GM23338 (cell line): ENCODE data around the gene ZNF681.
A peak's percentile ranks its signal among the peaks of the same experiment; 100 is the strongest.

Experiments
- CTCF ChIP-seq, 2 experiments: fragments of 200-600 bp in 1 of 2; sonication (generic) in 1 of 2; conservative IDR thresholded peaks; 2 replicates each; pipeline versions ENCODE4 v1.5.1 to v1.6.1; 2016 to 2017; ENCODE audit warnings: antibody characterized with exemption in 2 of 2, low read depth in 2 of 2, mild to moderate bottlenecking in 2 of 2, moderate library complexity in 1 of 2
- EZH2 ChIP-seq: fragments of 200-600 bp; sonication (generic); IDR thresholded peaks from one replicate; pipeline ENCODE4 v1.8.0; 2017; ENCODE audit warnings: antibody characterized with exemption, mild to moderate bottlenecking, low read depth; ENCODE audit not compliant: unreplicated experiment
- EZH2phosphoT487 ChIP-seq: fragments of 200-600 bp; sonication (generic); IDR thresholded peaks from one replicate; pipeline ENCODE4 v1.8.1; 2018; ENCODE audit warnings: antibody characterized with exemption; ENCODE audit not compliant: unreplicated experiment
- POLR2AphosphoS5 ChIP-seq: IDR thresholded peaks from 2 replicates; pipeline ENCODE4 v1.6.1; 2016; ENCODE audit warnings: antibody characterized with exemption, low read depth

GRCh38 chr19:23762884-23763711 is 4.4 kb upstream of the ZNF681 start:
- TF ChIP-seq EZH2 = no peak
- TF ChIP-seq POLR2AphosphoS5 = peak; percentile 93
- TF ChIP-seq CTCF (conservative IDR thresholded peaks at IDR 0.05; ENCODE audit: low read depth in 2 of 2) = no peak; a peak in 1 of 4 replicates
- no peak for TF ChIP-seq EZH2phosphoT487
